Smooth muscle cell (in vitro differentiated cells): ENCODE results near the gene C10orf53. TPM values are rescaled to one million over a fixed set of nuclear protein-coding genes. Genes with fewer than 3 reads are reported as not detected.

Source experiments
- DNase-seq: peaks from one replicate; lab custom pipeline; 2025; ENCODE audit not compliant: unreplicated experiment; lab: John Stamatoyannopoulos, UW
- H2AFZ ChIP-seq: fragments of 200-600 bp; sonication (generic); 2 replicates; pipeline ENCODE4 v1.6.0; 2016; ENCODE audit warnings: antibody characterized with exemption, low read depth, mild to moderate bottlenecking
- H3F3A ChIP-seq: fragments of 200-600 bp; sonication (generic); 2 replicates; pipeline ENCODE4 v1.6.0; 2017; ENCODE audit warnings: antibody characterized with exemption, low read depth
- H3K27ac ChIP-seq: fragments of 200-600 bp; sonication (generic); 2 replicates; pipeline ENCODE4 v1.5.1; 2016; ENCODE audit warnings: low read depth, mild to moderate bottlenecking
- H3K27me3 ChIP-seq: fragments of 200-600 bp; sonication (generic); 2 replicates; pipeline ENCODE4 v1.6.1; 2016; ENCODE audit warnings: low read depth, mild to moderate bottlenecking
- H3K36me3 ChIP-seq: fragments of 200-600 bp; sonication (generic); 2 replicates; pipeline ENCODE4 v1.5.1; 2016; ENCODE audit warnings: low read depth
- H3K4me1 ChIP-seq: fragments of 200-600 bp; sonication (generic); 2 replicates; pipeline ENCODE4 v1.5.1; 2016; ENCODE audit warnings: low read depth
- H3K4me2 ChIP-seq: fragments of 200-600 bp; sonication (generic); 2 replicates; pipeline ENCODE4 v1.6.0; 2016; ENCODE audit warnings: mild to moderate bottlenecking
- H3K4me3 ChIP-seq: fragments of 200-600 bp; sonication (generic); 2 replicates; pipeline ENCODE4 v1.5.1; 2016; ENCODE audit warnings: mild to moderate bottlenecking
- H3K79me2 ChIP-seq: fragments of 200-600 bp; sonication (generic); 2 replicates; pipeline ENCODE4 v1.6.0; 2016; ENCODE audit warnings: low read depth, mild to moderate bottlenecking
- H3K9ac ChIP-seq: fragments of 200-600 bp; sonication (generic); 2 replicates; pipeline ENCODE4 v1.6.0; 2016; ENCODE audit warnings: low read depth
- H3K9me3 ChIP-seq: fragments of 200-600 bp; sonication (generic); replicated peaks from 2 replicates; pipeline ENCODE4 v1.5.1; 2016; ENCODE audit warnings: low read depth
- H4K20me1 ChIP-seq: fragments of 200-600 bp; sonication (generic); 2 replicates; pipeline ENCODE4 v1.6.0; 2016; ENCODE audit warnings: low read depth
- WGBS: methylation state at CpG from one replicate; pipeline ENCODE4 v1.1.7; 2016; ENCODE audit warnings: low lambda C conversion rate; 5-methylcytosine and 5-hydroxymethylcytosine counted together
- polyA plus RNA-seq: library from polyadenylated mRNA; unstranded; fragments of >200 nt; fragmentation: Nextera tagmentation; extraction: Ambion mirVana; gene quantifications from 2 replicates; pipeline ENCODE4 v1.2.1, GENCODE V29; 2016
- total RNA-seq: library from RNA; depleted of rRNA; stranded (reverse); fragments of >200 nt; gene quantifications from 2 replicates; pipeline ENCODE4 v1.2.3, GENCODE V29; 2014
- TF ChIP-seq, protein P1 (sequence below): fragments of 200-600 bp; sonication (generic); IDR thresholded peaks from 2 replicates; pipeline ENCODE4 v1.5.1; 2017; ENCODE audit warnings: borderline replicate concordance, mild to moderate bottlenecking, antibody characterized with exemption; ENCODE audit not compliant: insufficient read depth, poor library complexity, severe bottlenecking

Gene C10orf53
- total and polyA plus RNA-seq, 2 experiments from 2014 or later: not detected

DNA sequence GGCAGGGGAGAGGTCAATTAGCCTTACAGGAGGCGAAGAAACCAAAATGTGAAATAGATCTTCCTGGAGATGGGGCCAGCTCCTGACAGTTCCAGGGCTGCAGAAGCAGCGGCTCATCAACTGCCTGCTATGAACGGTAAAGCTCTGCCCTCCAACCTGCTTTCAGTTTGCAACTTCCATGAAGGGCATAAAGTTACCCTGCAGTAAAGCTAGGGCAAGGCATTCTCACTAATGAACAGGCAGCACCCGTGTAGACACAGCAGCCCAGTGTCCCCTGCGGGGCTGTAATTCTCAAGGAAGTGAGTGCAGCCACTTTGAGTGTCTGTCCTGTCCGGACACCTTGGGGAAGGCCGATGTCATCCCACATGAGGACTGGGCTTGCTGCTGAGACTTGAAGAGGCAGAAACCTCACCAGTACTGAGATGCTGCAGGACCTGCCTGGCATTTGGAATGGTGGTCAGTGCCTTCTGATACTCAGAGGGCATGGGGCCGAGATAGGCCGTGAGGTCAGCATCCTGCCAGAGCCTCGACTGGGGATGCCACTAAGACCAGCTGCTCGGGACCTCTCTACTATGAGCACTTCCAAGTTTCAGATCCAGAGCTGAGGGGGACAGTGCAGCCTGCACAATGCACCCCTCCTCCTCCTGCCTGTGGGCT lies 26.1 kb upstream of the C10orf53 start:
- H3K9ac ChIP-seq: no peak overlapping the region

GRCh38 chr10:49654036-49654693 lies 25.3 kb upstream of the C10orf53 start:
- WGBS: 78% methylated on average over 5 of the region's 5 CpGs
- TF ChIP-seq, protein P1, sequence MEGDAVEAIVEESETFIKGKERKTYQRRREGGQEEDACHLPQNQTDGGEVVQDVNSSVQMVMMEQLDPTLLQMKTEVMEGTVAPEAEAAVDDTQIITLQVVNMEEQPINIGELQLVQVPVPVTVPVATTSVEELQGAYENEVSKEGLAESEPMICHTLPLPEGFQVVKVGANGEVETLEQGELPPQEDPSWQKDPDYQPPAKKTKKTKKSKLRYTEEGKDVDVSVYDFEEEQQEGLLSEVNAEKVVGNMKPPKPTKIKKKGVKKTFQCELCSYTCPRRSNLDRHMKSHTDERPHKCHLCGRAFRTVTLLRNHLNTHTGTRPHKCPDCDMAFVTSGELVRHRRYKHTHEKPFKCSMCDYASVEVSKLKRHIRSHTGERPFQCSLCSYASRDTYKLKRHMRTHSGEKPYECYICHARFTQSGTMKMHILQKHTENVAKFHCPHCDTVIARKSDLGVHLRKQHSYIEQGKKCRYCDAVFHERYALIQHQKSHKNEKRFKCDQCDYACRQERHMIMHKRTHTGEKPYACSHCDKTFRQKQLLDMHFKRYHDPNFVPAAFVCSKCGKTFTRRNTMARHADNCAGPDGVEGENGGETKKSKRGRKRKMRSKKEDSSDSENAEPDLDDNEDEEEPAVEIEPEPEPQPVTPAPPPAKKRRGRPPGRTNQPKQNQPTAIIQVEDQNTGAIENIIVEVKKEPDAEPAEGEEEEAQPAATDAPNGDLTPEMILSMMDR: no peak
- H2AFZ ChIP-seq: no peak overlapping the region

More for the DNA sequence above, 26.1 kb upstream of the C10orf53 start:
- Histone ChIP-seq H3K4me1 (no peaks in the 10 kb centered on the region), H2AFZ (no peak overlapping the region), H4K20me1 (no peaks in the 10 kb centered on the region), H3K27me3 (no peaks in the 10 kb centered on the region), H3K4me2 (no peak overlapping the region), H3K36me3 (no peaks in the 10 kb centered on the region), H3K9me3 (no peaks in the 10 kb centered on the region), H3K79me2 (no peaks in the 10 kb centered on the region), H3K27ac (no peak overlapping the region), H3K4me3 (no peak overlapping the region), H3F3A (no peaks in the 10 kb centered on the region)
- WGBS: 97% methylated on average over 9 of the region's 11 CpGs
- no peak for DNase-seq
- TF ChIP-seq, protein P1: no peak

GRCh38 chr10:49655099-49655498 lies 24.4 kb upstream of the C10orf53 start:
- WGBS: 89% methylated on average over 18 of the region's 18 CpGs
- Histone ChIP-seq H3K4me1 (no peaks in the 10 kb centered on the region), H3K9me3 (no peaks in the 10 kb centered on the region), H3K9ac (no peak overlapping the region), H4K20me1 (no peaks in the 10 kb centered on the region), H3K36me3 (no peaks in the 10 kb centered on the region), H3F3A (no peaks in the 10 kb centered on the region), H3K4me3 (no peak overlapping the region), H3K79me2 (no peaks in the 10 kb centered on the region), H3K27ac (no peak overlapping the region), H3K4me2 (no peak overlapping the region), H2AFZ (no peak overlapping the region), H3K27me3 (no peaks in the 10 kb centered on the region)
- DNase-seq: no peak
- TF ChIP-seq, protein P1: no peak

More at GRCh38 chr10:49654036-49654693, 25.3 kb upstream of the C10orf53 start:
- Histone ChIP-seq H3K27ac (no peak overlapping the region), H3K36me3 (no peaks in the 10 kb centered on the region), H3F3A (no peaks in the 10 kb centered on the region), H3K4me3 (no peak overlapping the region), H3K27me3 (no peaks in the 10 kb centered on the region), H3K4me2 (no peak overlapping the region), H3K9me3 (no peaks in the 10 kb centered on the region), H3K79me2 (no peaks in the 10 kb centered on the region), H3K4me1 (no peaks in the 10 kb centered on the region), H4K20me1 (no peaks in the 10 kb centered on the region), H3K9ac (no peak overlapping the region)
- no peak for DNase-seq
